Measurements from ENCODE around the gene CASR. TPM values are rescaled to one million over a fixed set of nuclear protein-coding genes. Genes with fewer than 3 reads are reported as not detected.

The CASR gene
- total RNA-seq, 1 experiment from 2014 or later, result 0.02 TPM

DNA sequence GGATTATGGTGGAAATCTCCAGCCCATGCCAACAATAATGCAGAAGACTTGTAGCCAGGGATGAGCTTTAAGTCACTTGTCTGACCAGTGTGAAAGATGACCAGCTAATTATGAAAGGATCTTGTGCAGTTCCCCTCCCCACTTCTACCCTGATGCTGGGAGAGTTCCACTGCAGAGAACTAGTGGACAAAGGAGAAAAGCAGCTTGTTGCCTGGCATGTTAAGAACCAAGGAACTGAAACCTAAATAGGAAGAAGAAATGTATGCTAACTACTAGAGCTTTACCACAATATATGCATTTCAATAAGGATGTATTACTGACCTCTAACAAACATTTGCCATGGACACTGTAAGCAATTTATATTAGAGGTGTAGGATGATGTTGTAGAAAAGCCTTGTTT lies 89.4 kb downstream of the CASR start:
- no peak overlapping the region for H2BK12ac ChIP-seq (ENCODE audit: insufficient read length, low read depth, low read length)
- no peak overlapping the region for H3K4me3 Mint-ChIP-seq
- TF ChIP-seq, protein P1, sequence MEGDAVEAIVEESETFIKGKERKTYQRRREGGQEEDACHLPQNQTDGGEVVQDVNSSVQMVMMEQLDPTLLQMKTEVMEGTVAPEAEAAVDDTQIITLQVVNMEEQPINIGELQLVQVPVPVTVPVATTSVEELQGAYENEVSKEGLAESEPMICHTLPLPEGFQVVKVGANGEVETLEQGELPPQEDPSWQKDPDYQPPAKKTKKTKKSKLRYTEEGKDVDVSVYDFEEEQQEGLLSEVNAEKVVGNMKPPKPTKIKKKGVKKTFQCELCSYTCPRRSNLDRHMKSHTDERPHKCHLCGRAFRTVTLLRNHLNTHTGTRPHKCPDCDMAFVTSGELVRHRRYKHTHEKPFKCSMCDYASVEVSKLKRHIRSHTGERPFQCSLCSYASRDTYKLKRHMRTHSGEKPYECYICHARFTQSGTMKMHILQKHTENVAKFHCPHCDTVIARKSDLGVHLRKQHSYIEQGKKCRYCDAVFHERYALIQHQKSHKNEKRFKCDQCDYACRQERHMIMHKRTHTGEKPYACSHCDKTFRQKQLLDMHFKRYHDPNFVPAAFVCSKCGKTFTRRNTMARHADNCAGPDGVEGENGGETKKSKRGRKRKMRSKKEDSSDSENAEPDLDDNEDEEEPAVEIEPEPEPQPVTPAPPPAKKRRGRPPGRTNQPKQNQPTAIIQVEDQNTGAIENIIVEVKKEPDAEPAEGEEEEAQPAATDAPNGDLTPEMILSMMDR (conservative IDR thresholded peaks at IDR 0.05), result no peak
- H2BK15ac ChIP-seq (ENCODE audit: low read depth, low read length), result no peak overlapping the region
- no peaks in the 10 kb centered on the region for H3K9me3 ChIP-seq (ENCODE audit: control insufficient read depth, low read depth, low read length)
- no peak overlapping the region for H3K4me2 ChIP-seq (ENCODE audit: insufficient read depth, insufficient read length, low read length)
- H3K27ac Mint-ChIP-seq, result no peak overlapping the region
- no peak overlapping the region for H2AK5ac ChIP-seq (ENCODE audit: insufficient read length, low read length)
- no peaks in the 10 kb centered on the region; a peak in 3 of 5 replicates for H3K9me3 Mint-ChIP-seq
- no peak for DNase-seq
- no peak overlapping the region for H2AFZ ChIP-seq (ENCODE audit: low read length)
- H3K79me1 ChIP-seq (ENCODE audit: insufficient read depth, low read depth, low read length, poor library complexity, severe bottlenecking), result no peaks in the 10 kb centered on the region
- H2BK5ac ChIP-seq (ENCODE audit: insufficient read length, low read length), result no peak overlapping the region
- no peak overlapping the region for H3K27ac ChIP-seq (ENCODE audit: insufficient read length, low read depth, low read length)
- H4K91ac ChIP-seq (ENCODE audit: insufficient read length, low read depth, low read length), result no peak overlapping the region
- H3K23me2 ChIP-seq (ENCODE audit: insufficient read length, low read depth, low read length, poor library complexity, severe bottlenecking), result no peaks in the 10 kb centered on the region
- H3K4ac ChIP-seq (ENCODE audit: low read depth, low read length), result no peak overlapping the region
- H2BK120ac ChIP-seq (ENCODE audit: low read depth, low read length, poor library complexity, severe bottlenecking), result no peak overlapping the region
- H3K23ac ChIP-seq (ENCODE audit: insufficient read length, low read depth, low read length), result no peak overlapping the region
- 0 out of 4 replicates have a peak, but pooled peaks cover 0 to 3% of the 10 kb centered on the region in 2 experiments for H3K4me1 Mint-ChIP-seq
- no peaks in the 10 kb centered on the region for H3K27me3 ChIP-seq (ENCODE audit: insufficient read depth, low read length)
- H4K8ac ChIP-seq (replicated peaks; ENCODE audit: insufficient read length, low read depth, low read length), result no peak overlapping the region
- no peaks in the 10 kb centered on the region for H4K20me1 ChIP-seq (ENCODE audit: control insufficient read depth, insufficient read depth, insufficient read length)
- H3T11ph ChIP-seq (ENCODE audit: low read length), result no peak overlapping the region
- no peak overlapping the region for H4K5ac ChIP-seq (ENCODE audit: insufficient read length, low read depth, low read length)
- H3K27me3 Mint-ChIP-seq (ENCODE audit: low read depth), result no peaks in the 10 kb centered on the region
- no peaks in the 10 kb centered on the region for H3K4me1 ChIP-seq (ENCODE audit: insufficient read depth, low read length)
- H3K56ac ChIP-seq (ENCODE audit: insufficient read length, low read depth, low read length), result no peak overlapping the region
- no peak overlapping the region for H3K14ac ChIP-seq (ENCODE audit: insufficient read depth, low read length)
- no peaks in the 10 kb centered on the region for H3K79me2 ChIP-seq (ENCODE audit: insufficient read depth, low read length)
- H3K36me3 Mint-ChIP-seq (ENCODE audit: insufficient read depth in 1 of 3, low read depth in 3 of 3), result no peaks in the 10 kb centered on the region
- H3K18ac ChIP-seq (ENCODE audit: insufficient read length, low read depth, low read length), result no peak overlapping the region
- H2BK20ac ChIP-seq (ENCODE audit: low read depth, low read length, poor library complexity, severe bottlenecking), result no peak overlapping the region
- H3K9ac ChIP-seq (ENCODE audit: extremely low read depth, insufficient read length, low read length), result no peak overlapping the region
